GM21367 (cell line): ENCODE measurements around the gene MROH2A.

Source experiments
- ATAC-seq: cut with Tn5 transposase; IDR thresholded peaks from one replicate; pipeline ENCODE4 v1.9.1; 2021; ENCODE audit not compliant: unreplicated experiment

MROH2A gene

DNA sequence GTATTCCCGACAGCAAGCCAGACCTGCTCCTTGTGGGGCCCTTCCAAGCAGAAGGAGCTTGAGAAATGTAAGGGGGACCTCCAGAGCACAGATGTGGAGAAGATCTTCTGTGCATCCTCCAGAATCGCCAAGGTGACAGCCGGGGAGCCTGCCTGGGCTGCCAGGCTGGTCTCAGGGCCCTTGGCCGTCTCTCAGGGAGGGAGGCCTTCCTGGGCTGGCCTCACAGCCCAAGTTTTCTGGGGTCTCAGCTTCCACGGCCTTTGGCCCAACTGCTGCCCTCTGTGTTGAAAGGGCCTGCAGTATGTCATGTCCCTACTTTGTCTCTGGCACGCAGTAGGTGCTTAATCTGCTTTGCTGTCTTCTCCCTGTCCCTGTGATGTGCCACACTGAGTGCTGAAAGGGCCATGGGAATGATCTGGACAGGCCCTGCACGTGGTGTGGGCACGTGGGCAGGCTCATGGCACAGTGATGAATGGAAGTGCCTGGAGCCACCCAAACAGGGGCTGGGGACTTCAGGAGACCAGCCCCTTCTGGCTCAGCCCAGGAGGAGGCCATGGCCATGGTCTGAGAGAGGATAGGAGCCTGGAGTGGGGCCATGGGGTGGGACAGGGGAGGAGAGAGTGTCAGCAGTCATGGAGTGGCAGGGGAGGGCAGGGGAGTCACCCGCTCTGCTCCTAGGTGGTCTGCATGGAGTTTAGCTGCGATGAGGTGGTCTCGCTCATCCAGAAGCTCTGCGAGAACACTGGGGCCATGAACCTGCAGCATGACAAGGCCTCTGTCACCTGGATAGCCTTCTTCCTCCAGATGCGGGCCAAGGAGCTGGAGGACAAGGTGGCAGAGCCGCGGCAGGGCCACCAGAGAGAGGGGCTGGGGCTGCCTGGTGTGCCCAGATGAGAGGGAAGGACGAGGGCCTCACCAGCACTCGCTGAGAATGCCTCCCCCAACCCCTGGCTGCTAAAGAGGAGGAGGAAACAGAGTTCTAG lies 40.8 kb downstream of the MROH2A start:
- no peak for ATAC-seq

DNA sequence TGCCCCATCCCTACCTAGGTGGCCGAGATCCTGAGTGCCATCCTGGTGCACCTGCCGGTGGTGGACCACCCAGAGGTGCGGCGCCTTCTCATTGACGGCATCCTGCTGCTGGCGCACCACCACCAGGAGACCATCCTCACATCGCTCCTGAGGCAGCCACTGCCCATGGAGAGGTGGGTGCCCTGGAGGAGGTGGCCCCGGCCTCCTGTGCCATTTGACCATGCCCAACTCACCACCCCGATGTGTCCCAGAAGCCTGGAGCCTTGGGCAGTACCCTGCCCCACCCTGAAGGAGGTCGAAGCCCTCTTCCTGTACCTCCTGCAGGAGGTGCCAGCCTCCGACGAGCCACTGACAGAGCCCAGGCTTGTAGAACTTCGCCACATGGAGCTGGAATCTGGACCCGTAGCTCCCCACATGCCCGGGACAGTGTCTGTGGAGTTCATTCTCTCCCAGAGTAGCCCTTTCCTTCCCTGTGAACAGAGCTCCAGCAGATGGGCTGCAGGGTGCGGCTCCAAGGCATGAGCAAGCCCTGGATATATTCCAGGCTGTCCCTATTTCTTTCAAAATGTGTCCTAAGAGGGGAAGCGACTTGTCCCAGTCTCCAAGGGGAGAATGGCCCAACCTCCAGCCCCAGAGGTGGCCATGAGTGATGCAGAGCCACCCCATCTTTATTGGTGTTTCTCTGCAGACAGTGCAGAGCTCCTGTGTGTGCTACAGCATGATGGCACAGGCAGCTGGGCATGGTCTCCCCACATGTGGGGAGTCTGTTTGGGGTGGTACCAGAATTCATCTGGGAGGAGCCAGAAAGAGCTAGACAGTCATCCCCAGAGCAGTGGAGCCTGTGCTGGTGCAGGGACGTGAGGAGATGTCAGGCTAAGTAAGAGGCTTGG lies 42.0 kb downstream of the MROH2A start:
- ATAC-seq, result no peak

DNA sequence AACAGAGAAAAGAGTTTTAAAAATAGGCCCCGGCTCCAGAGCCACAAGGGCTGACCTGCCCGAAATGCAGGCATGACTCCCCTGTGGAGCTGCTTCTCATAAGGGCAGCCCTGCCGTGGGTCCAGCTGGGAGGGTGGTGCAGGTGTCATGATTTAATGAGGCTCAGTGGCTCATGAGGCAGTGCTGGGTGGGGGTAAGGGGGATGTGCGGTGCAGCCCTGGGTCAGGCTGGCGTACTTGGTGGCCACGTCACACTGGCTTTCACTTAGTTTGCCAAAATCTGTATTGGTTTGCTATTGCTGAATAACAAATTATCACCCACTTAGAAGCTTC lies 42.6 kb downstream of the MROH2A start:
- no peak for ATAC-seq

DNA sequence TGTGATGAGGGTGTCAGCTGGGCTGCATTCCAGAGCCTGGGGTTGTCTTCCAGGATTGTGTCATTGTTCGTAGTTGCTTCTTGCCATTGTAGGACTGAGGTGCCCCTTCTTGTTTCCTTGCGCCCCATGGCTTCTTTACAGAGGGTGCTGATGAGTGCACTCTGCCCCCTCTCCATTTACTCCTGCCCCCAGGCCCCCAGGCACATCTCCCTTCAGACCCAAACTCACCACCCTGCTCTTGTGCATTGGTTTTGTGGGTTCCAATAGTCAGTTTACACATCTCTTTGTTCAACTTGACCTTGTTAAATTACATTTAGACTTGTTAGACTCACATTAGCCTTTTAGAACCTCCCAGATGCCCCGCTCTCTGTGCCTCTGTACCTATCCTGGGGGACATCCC lies 43.1 kb downstream of the MROH2A start:
- ATAC-seq, result no peak

DNA sequence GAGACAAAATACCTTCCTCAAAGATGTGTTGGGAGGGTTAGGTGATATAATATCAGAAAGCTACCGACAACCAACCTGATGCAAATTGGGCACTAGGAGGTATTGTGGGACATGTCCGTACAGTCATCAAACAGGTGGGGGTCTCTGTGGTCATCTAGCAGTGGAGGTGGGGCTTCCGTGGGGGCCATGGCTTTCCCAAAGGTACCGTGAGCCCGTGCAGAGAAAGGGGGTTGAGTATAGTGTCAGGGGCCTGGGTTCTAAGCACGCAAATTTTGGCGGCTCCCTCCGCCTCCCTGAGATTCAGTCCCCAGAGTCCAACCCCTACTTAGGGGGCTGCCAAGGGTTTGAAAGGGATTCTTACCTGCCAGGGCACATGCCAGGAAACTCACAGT lies 43.6 kb downstream of the MROH2A start:
- ATAC-seq, result no peak

DNA sequence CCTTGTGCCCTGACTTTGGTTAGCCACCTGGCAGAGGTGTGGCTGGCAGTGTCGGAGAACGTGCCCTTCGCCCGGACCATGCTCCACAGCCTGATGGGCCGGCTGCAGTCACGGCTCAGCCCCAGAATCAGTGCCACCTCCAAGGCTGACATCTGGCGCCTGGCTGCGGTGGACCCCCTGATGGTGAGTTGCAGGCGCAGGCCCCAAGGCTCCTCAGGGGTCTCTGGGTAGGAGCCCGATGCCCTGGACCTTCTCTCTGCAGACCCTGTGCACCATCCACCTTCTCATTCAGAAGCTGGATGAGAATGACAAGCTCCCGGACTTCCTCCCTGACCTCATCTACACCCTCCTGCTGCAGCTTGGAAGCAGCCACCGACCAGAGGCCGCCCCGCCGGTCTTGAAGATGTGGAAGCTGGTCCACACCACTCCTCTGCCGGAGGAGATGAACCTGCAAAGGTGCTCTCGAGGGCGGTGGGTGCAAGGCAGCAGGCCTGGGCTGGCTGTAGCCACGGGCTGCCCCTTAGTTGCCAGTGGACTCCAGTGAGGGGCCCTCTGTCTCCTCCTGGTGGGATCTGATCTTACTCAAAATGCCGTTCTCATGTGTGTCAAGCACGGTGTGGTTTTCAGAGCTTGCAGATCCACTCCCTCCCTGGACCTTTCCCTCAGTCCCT lies 44.1 kb downstream of the MROH2A start:
- no peak for ATAC-seq

DNA sequence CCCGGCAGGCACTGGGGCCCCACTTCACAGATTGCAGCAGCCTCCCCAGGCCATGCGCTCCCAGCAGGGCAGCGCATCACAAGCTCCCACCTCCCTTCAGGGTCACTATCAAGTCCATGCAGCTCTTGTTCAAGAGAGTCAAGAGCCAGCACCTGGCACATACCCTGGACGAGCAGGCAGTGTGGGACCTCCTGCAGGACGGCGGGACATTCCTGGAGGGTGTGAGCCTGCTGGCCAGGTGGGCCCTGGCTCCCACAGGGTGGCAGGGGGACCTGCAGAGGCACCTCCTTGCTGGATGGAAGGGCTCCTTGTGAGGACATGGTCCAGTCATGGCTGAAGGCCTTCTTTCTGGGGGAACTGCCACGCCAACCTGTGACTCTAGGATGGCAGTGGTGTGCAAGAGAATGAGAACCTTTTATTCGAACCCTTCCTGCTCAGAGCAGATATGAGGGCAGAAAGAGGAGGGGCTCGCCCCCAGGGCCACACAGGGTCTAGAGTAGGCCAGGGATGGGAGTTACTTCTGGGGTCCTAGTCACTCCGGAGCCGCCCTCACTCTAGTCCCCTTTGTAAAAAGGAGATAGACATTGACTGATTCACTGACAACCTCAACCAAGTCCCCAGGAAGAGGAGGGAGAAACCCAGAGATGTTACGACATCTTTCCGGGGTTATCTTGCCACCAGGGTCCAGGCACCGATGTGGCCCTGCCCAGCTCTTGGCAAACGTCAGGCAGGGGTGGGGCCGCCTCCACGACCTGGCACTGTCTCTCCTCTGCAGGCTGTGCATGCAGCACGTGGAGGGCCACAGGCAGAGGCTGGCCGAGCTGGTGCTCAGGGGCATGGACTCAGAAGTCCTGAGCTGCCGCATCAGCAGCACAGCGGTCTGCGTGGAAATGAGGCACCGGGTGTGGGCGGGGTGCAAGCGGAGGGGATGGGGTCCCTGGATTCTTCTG lies 44.9 kb downstream of the MROH2A start:
- no peak for ATAC-seq

DNA sequence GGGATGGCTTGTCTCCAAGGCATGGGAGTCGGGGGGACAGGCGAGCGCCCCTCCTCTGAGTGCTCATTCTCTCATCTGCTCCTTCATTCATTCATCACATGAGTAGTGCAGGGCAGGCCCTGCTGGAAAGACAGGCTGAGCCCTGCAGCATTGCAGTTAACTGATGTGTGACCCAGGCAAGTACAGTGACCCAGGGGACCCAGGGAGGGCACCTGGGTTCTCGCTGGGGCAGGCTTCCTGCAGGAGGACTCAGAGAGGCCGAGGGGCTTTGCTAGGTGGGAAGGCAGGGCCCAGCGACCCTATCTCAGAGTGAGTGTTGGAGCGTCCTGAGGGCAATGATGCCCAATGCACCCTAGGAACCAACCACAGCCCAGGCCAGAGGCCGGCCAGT lies 45.6 kb downstream of the MROH2A start:
- no peak for ATAC-seq

DNA sequence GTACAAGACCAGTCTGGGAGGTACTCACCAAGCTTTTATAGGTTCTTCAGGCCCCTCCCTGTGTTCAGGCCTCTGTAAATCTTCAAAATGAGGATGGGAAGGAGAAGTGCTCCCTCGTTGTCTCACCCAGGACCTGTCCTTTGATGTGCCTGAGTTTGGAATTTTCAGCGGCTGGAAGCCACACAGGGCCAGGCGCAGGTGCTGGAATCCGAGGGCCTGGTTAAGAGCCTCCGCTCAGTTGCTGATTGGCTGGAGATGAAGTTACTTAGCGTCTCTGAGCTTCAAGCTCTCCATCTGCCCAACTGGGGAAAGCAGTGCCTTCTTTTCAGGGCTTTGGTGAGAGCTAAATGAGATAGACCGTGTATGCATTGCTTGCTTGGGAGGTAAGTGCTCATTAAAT lies 46.2 kb downstream of the MROH2A start:
- ATAC-seq, result no peak

DNA sequence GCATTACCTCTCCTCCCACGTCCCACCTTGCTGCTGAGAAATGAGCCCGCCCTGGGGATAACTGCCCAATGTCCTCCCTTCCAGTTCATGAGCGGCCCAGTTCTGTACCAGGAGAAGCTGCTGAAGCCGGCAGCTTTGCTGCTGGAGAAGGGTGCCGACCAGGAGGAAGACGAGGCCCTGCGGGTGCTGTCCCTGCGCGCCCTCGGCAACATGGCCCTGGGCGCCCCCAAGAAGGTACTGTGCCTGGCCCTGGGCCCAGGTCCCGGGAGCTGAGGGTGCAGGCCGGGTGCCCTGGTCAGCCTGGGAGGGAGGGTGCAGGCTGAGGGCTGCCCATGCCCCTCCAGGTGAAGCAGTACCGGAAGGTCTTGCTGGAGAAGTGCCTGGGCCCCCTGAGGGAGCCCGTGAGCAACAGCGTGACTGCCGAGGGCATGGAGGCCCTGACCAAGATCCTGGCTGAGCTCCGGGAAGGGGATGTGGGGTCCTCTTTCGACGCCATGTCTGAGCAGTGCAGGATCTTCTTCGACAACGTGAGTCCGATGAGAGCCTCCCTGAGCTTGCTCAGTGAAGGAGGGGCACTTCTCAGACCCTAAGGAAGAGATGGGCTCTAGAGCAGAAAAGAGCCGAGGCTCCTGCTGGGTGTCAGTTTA lies 50.5 kb downstream of the MROH2A start:
- ATAC-seq, result no peak

DNA sequence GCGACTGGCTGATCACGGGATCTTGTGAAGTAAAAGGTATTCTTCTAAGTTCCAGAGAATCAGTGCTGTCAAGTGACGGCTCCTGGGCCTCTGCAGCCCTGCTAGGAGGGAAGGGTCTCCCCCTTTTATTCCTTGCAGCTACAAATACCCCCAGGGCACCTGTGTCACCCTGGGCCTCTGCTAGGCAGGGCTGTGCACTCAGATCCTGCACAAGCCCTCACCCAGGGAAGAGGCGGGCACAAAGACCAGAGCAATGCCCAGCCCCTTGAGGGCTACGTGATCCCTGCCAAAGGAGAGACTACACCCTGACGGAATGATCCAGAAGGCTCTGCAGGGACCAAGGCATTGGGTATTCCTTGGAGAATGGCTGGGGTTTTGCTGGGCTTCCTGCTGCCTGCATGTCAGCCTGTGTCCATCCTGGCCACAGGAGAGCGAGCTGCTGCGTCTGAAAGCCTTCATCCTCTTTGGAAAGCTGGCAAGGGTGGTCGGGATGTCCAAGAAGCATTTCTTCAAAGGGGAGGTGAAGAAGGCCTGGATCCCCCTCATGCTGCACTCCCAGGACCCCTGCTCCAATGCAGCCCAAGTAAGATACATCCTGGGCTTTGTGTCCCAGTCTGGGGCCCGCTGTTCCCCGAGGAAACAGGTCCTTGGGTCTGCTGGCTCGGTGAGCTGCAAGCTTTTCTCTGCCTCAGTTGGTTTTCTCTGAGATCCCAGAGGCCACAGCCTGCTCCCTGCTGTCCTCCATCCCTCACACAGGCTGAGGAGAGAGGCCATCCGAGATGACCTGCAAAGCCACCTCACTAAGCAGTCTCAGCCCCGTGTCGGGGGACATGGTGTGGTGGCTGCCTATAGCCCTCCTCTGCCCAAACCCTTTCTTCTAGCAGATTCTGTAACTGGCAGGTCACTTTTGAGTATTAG lies 51.3 kb downstream of the MROH2A start:
- no peak for ATAC-seq

DNA sequence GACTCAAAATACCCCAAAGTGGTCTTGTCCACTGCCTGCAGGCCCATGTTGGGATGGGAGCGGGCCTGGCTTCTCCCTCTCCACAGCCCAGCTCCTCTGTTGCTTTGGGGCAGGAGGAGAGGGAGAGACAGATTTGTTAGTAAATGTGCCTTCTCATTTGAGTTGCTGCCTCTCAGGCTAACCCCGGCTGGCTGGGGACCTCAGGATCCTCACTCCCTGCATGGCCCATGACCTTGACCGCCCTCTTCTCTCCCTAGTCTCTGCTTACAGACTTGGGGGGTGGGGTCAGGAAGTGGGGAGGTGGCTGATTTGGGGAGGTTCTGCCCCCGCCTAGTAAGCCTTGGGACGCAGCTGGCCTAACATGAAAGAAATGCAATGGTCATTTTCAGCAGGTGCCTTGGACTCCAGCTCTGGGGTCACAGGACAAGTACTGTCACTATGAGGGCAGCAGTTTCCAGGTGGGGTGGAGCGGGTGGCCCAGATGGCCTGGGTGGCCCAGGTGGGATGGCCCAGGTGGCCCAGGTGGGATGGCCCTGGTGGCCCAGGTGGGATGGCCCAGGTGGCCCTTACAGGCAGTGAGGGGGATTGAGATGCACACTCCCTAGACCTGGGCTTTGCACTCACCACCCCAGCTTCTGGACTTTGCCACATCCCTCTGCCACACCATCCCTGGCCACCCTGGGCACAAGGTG lies 52.1 kb downstream of the MROH2A start:
- no peak for ATAC-seq

DNA sequence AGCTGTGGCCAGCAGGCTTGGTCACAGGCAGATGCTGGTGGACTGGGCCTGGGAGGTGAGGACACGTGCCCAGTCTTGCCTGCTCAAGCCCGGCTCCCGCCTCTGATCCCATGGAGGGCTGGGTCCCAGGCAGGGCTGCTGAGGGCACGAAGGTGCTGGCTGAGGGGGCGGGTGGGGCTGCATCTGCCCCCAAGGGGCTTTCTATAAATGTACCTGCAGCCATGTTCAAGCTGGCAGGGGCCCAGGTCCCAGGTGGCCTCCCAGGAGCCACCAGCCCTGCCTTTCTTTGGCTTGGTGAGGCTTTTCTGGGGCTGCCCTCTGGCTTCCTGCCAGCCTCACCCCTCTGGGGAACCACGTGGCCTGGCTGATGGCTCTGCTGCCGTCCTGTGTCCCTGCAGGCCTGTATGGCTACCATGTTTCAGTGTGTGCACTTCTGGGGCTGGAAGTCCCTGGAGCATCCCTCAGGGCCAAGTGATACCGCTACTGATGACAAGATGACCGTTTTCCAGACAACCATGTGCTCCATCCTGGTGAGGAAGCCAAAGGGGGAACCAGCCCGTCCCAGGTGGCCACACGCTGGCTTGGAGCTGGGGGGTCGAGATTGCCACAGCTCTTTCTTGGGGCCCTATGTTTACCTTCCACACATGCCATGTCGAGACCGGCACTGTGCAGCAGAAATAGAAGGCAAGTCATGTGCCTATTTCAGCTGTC lies 53.0 kb downstream of the MROH2A start:
- ATAC-seq, result no peak

DNA sequence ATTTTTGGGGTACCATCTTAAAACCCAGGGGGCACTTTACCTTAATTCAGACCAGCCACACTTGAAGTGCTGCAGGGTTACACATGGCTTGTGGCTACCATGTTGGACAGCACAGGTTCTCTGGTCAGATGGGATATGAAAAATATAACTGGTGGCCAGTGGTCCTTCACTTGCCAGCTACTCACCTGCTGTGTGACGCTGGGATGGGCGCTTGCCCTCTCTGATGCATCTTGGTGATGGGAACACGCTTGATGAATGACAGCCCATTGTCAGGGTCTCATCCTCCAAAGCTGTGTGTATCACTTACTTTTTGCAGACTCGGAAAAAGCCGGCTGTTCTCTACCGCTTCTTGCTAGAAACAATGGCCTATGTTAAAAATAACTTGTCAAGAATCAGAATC lies 53.7 kb downstream of the MROH2A start:
- ATAC-seq, result no peak

DNA sequence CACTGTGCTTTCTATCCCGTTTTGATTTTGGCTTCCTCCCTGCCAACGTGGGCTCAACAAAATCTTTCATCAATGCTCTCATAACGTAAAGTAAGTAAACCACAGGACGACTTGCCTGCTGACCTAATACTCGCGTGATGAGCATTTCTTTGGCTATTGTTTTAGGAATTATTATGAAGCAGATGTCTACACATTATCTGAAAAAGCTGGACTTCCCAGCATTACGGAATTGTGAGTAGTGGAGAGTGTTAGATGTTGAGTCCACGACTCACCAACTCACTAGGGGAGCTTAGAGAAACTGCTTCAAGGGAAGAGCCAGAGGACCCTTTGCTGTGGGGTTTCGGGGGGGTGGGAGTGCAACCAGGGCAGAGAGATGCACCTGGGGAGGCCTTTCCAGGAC lies 54.3 kb downstream of the MROH2A start:
- ATAC-seq, result no peak

DNA sequence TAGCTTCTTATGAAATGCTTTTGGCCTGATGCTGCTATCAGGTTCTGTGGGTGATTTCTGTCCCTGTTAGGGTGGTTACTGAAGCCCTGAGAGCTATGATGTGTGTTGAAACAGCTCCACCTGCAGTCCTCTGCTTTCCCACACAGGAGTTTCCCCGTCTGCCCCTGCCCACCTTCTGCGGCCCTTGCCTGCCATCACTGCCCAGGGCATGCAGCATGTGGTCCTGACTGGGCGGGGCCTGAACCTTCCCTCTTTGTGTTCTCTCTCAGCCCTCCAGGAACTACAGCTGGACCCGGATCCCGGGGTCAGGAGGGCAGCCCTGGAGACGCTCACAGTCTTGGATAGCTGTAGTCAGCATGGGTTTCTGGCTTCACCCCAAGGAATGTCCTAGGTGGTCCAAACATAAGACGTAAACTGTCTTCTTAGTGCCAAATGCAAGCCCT lies 54.8 kb downstream of the MROH2A start:
- ATAC-seq, result no peak

DNA sequence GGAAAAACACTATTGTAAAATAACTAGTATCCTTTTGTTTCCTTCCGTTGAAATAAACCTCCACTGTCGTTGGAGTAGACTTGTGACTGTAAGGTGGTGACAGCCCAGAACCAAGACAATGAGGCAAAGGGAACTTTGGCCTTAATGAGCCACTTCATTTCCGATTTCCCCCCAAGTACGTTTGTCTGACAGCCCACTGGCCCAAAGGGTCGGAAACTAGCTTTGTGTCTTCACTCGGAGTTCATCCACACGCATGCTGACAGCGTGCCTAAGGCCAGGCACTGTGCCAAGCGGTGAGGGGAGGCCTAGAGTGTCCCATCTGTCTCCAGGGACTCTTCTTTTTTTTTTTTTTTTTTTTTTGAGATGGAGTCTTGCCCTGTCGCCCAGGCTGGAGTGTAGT lies 55.2 kb downstream of the MROH2A start:
- ATAC-seq, result no peak
